Retinal pigment epithelial cell (primary cell): ENCODE data around the gene ELP5.
A peak's percentile ranks its signal among the peaks of the same experiment; 100 is the strongest.

Source experiments
- DNase-seq: peaks from one replicate; pipeline ENCODE4 v3.0.0-alpha.2; 2010; ENCODE audit warnings: low read depth
- H3K4me3 ChIP-seq: 2 replicates; pipeline ENCODE4 v1.5.1; 2011; ENCODE audit warnings: mild to moderate bottlenecking, low read length, control low read depth, moderate library complexity
- CTCF ChIP-seq: conservative IDR thresholded peaks from 2 replicates; pipeline ENCODE4 v1.5.1; 2011; ENCODE audit warnings: low read depth, low read length, control low read depth, inconsistent platforms

Gene ELP5

GRCh38 chr17:7259555-7259889, 7.5 kb downstream of the ELP5 start:
- no peak for TF ChIP-seq CTCF
- H3K4me3 ChIP-seq: no peak overlapping the region
- DNase-seq: no peak

GRCh38 chr17:7260151-7260550, 8.1 kb downstream of the ELP5 start:
- no peak for TF ChIP-seq CTCF
- no peak overlapping the region for H3K4me3 ChIP-seq
- DNase-seq: no peak

- H3K4me3 ChIP-seq: peak overlapping the region; percentile 34
- DNase-seq: no peak
- no peak for TF ChIP-seq CTCF
Measured at GRCh38 chr17:7260651-7261378, 8.8 kb downstream of the ELP5 start.

- H3K4me3 ChIP-seq: peak overlapping the region; percentile 34
- TF ChIP-seq CTCF: no peak
- DNase-seq: no peak
Measured at GRCh38 chr17:7261379-7262191, 9.6 kb downstream of the ELP5 start.

- no peak for TF ChIP-seq CTCF
- DNase-seq: no peak
- peak within 1 kb of the TSS; percentile 34 for H3K4me3 ChIP-seq
Measured at GRCh38 chr17:7262192-7262934, 10.3 kb downstream of the ELP5 start, which contains the start of gene CLDN7. TSS of gene CLDN7 (minus strand) at chr17:7262478. CDS start at chr17:7262043, 435 bp downstream.

- H3K4me3 ChIP-seq: no peak overlapping the region
- no peak for DNase-seq
- no peak for TF ChIP-seq CTCF
Measured at GRCh38 chr17:7262935-7263800, 11.2 kb downstream of the ELP5 start.
